Ishikawa (cell line): ENCODE measurements around the gene GPR39.
A peak's percentile ranks its signal among the peaks of the same experiment; 100 is the strongest.

ENCODE experiments used
- CEBPB ChIP-seq: IDR thresholded peaks from 2 replicates; pipeline ENCODE4 v1.6.1; 2012
- EP300 ChIP-seq: IDR thresholded peaks from 2 replicates; pipeline ENCODE4 v1.6.1; 2012; ENCODE audit warnings: borderline replicate concordance
- NFIC ChIP-seq: IDR thresholded peaks from 2 replicates; pipeline ENCODE4 v1.6.1; 2012
- YY1 ChIP-seq: IDR thresholded peaks from 2 replicates; pipeline ENCODE4 v1.6.1; 2012; ENCODE audit warnings: low read depth

- TF ChIP-seq YY1 (no peak), NFIC (no peak), EP300 (peak; percentile 39; the same call in 1 of the 2 replicates), CEBPB (no peak)
Measured at GRCh38 chr2:132593171-132593570, 176.6 kb downstream of the GPR39 start.
